NCI-H446 treated with DMSO at 0.1 percent for 48 hours (cell line): ENCODE data around the gene SOCS6.
"Not testable (repeated sequence)": the region's sequence is repeated elsewhere in the genome, so short reads cannot be mapped to it uniquely, and the experiment has no call there.

ENCODE experiments used
- DNase-seq: peaks from one replicate; lab custom pipeline; 2025; lab: John Stamatoyannopoulos, UW

The SOCS6 gene

DNA sequence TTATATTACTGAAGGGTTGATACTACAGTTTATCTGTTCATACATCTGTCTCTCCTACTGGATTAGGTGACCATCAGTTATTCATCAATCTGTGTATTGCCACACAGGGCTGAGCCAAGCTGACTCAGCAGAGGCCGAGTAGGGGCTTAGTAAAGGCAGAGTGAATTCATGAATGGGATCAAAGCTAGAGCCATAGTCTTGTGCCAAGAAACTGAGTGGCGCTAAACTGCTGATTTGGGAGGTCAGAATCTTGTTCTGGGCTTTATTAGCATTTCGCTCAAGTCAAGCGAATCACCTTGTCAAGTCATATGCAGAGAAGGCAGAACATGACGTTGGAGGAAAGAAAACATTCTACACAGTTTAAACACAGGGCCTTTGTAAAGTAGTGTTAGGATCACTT, 34.1 kb downstream of the SOCS6 start:
- DNase-seq, result no peak

DNA sequence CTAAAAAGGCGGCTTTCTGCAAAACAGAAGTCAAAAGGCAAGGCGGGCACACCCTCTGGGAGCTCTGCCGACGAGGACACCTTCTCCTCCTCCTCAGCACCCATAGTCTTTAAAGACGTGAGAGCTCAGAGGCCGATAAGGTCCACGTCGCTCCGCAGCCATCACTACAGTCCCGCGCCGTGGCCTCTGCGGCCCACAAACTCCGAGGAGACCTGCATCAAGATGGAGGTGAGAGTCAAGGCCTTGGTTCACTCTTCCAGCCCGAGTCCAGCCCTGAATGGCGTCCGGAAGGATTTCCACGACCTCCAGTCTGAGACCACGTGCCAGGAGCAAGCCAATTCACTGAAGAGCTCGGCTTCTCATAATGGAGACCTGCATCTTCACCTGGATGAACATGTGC, 36.1 kb downstream of the SOCS6 start:
- DNase-seq, result no peak

GRCh38 chr18:70326255-70326654, 37.4 kb downstream of the SOCS6 start:
- DNase-seq, result no peak

- no peak for DNase-seq
These were observed 39.3 kb downstream of the SOCS6 start for GRCh38 chr18:70328169-70328568.

GRCh38 chr18:70329071-70329470, 40.2 kb downstream of the SOCS6 start:
- no peak for DNase-seq

- DNase-seq, result no peak
These were observed 42.0 kb downstream of the SOCS6 start for GRCh38 chr18:70330887-70331286.

- DNase-seq, result no peak
These were observed 42.7 kb downstream of the SOCS6 start for GRCh38 chr18:70331456-70332097.

GRCh38 chr18:70332694-70333093, 43.8 kb downstream of the SOCS6 start:
- DNase-seq, result no peak

DNA sequence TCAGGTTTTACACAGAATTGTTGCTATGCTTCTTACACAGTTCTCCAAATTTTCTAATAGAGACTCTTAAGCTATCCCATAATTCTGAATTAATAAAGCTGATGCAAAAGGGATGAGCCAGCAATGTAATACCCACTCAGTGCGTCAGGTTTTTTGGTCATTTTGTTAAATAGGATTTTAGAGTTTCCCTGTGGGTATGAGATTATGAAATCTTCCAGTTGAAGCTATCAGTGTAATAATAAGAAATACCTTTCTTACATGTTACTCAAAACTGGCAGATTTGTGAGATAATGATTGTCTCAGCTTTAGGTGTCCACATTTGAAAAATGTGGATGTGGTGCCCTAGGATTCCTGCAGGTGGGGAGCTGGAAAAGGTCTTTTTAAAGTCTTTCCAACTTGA, 44.5 kb downstream of the SOCS6 start:
- DNase-seq, result no peak

GRCh38 chr18:70333757-70334156, 44.9 kb downstream of the SOCS6 start:
- DNase-seq, result no peak

DNA sequence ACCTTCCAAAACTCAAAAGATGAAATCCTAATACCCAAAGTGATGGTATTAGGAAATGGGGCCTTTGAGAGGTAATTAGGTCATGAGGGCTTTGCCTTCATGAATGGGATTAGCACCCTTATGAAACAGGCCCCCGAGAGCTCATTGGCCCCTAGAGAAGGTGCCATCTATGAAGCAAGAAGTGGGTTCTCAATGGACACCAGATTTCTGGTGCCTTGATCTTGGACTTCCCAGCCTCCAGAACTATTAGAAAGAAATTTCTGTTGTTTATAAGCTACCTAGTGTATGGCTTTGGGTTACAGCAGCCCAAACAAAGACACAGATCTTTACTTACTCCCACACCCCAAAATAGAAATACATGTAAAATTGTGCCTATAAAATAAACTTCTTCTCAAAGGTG, 45.4 kb downstream of the SOCS6 start:
- no peak for DNase-seq

DNA sequence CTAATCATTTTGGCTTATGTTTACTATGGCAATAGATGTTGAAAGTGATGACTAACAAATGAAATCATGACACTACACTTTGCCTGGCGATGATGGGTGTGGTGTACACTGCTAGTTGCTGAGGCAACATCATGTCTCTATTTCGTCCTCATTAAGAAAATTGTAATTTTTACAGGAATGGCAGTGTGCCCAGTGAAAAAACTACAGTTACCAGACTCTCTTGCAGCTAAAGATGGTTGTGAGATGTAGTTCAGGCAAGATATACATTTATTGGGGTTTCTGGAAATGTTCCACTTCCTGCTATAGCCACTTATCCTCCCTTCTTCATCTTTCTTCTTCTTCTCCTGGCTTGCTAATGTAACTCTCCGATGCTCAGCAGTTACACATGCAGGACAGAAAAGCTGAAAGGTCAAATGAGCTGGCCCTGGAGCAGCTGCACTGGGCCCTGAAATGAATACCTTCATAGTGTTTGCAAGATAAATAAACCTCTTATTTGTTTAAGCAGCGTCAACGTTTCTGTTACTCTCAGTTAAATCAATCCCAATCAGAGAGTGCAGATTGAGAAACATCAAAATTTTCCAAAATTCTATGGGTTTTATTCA, 46.0 kb downstream of the SOCS6 start:
- DNase-seq, result no peak

DNA sequence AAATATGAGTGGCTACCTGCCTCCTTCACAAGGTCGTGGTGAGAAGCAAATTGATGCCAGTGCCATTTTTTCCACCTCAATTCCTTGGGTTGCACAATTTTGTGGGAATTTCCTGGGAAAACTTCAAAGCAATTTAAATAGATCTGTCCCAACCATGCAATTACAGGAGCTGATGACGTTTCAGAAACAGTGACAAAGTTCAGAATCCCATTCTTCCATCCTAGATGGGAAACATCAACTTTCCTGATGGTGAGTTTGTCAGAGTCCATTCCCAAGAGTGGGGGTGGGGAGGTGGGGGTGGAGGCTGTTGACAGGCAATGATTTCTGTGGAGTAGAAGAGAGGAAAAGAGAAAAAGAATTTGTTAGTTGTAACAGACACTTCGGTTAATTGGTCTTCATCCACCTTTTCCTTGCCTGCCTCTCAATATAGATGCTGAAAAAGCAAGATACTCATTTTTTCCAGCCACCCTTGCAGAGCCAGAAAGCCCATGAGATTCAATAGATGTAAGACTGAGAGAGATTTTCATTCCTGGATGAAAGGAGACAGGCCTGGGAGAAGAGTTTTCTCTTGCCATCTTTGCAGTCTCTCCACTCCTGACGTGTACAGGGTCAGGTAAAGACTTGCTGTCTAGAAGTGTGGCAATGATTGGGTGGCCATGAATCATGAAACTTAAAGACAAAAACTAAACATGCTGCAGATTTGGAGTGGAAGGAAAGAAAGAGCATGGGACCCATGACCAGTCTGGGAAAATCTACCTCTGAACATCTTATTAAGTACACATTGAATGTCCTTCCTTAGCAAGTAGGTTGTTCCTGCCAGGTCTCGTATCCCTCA, 47.3 kb downstream of the SOCS6 start:
- no peak for DNase-seq

DNA sequence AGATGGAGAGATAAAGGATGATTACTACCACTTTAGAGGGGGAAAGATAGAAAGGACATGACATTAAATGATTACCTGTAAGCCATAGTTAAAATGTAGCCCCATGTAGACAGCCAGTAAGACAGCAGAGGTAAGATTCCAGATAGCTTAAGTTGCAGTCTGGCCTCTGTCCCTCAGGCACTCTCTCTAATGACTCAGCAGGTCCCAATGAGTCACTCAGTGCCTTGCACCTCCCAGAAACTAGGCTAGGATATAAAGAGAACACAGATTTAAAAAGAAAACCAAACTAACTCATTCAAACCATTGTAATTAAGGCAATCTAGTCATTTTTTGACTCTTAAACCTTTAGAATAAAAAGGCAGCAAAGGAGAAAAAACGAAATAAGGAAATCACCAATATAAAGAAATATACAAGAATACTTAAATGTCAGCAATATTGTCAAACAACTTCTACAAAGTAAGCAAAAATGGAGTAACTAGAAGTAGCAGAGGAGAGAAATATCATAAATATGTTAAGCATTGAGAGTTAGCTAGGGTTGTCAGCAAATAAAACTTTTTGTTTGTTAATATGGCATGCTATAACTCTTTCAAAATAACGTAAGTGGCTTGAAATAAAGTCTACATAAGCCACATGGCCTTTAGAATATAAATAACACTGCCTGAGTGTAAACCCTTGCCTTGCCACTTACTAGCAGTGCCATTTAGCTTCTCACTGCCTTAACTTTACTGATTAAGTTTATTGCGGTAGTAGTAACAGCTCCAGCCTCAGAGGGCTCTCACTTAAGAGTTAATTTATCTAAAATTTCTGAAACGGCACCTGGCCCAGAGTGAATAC, 48.5 kb downstream of the SOCS6 start:
- DNase-seq, result no peak

DNA sequence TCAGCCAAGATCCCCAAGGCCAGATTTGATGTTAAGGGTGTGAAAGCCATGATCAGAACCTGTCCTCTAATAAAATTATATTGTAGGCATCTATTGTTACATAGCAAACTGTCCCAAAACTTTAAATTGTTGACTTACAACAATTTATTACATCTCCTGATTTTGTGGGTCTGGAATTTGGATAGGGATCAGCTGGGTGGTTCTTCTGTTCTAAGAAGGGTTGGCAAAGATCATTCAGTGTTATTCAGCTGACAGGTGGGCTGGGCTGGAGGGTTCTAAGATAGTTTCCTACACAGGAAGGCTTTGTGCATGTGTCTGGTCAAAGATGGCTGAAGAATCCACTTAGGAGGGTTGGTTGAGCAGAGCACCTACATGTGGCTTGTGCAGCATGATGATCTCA, 50.0 kb downstream of the SOCS6 start:
- DNase-seq, result no peak

- DNase-seq, result no peak
These were observed 51.1 kb downstream of the SOCS6 start for GRCh38 chr18:70339915-70340314.

GRCh38 chr18:70348481-70348880, 59.6 kb downstream of the SOCS6 start:
- DNase-seq, result not testable (repeated sequence)

DNA sequence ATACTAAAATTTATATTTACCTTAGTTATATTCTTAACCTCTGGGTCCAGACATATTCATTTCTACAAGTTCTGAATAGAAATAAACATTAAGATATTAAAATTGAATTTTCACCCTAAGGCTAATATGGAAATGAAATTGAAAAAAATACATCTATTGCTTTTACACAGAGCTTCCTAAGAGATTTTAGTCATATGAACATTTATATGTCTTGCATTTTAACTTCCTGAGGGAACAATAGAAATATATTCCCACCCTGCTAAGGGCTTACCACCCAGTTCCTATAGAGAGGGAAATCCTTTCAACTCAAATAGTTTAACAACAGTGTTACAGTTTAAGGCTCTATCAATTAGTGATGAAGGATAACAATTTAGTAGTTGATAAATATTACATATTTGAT, 60.5 kb downstream of the SOCS6 start:
- DNase-seq, result no peak

DNA sequence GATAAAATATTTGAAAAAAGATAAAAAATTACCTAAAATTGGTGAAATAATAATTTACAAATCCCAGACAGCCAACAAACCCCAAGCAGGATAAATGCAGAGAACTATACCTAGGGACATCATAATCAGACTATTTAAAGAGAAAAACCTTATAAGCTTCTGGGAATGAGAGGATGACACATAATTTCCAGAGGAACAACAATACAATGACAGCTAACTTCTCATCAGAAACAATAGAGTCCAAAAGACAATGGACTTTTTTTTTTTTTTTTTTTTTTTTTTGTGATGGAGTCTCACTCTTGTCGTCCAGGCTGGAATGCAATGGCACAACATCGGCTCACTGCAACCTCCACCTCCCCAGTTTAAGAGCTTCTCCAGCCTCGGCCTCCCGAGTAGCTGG, 65.2 kb downstream of the SOCS6 start:
- DNase-seq, result no peak

DNA sequence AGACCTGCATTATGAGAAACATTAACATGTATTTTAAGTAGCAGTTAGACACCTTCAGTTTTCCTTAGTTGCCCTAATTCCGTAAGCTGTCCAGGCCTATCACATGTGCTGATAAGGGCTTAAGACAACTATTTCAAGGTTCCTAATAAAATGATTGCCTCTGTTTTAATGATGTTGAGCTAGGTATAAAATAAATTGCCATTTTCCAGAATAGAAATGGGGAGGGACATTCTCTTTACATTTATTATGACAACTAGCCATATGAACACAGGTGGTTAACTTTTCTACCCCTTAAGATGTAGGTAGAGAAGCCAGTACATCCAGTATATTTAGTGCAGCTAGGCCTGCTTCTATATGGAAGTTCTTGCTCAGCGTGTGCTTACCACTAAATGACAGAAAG, 65.9 kb downstream of the SOCS6 start:
- no peak for DNase-seq

DNA sequence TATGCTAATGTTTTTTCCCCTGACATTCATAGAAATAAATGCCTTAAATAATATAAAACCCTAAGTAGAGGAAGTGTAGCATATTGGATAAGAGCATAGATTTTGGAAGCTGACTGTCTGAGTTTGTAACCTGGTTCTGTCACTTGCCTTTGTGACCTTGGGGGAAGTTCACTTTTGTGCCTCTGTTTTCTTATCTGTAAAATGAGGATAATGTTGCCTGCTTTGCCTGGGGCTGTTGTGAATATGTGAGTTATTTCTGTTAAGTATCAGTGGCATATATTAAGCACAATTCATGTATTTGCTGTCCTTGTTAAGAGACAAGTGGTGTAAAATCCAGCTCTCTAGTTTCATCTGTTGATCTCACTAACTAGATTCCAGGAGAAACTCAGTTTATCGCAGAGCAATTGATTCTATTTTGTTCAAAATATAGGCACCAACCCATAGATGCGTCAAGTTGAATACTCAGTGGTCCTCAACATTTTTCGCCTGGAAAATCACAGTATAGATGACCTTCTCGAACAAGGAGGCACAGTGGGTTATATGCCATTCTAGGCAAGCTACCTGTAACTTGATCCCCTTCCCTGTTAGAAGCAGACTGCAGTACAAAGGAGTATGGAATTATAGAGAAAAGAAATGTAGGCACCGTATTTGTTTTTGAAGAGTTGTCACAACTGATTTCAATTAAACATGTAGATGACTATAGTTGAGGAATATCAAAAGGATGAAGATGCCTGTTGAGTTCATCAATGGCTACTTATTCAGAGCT, 67.0 kb downstream of the SOCS6 start:
- no peak for DNase-seq

- not testable (repeated sequence) for DNase-seq
These were observed 69.2 kb downstream of the SOCS6 start for GRCh38 chr18:70358105-70358406.
